ENCODE data around the gene TCP11L2.

DNA sequence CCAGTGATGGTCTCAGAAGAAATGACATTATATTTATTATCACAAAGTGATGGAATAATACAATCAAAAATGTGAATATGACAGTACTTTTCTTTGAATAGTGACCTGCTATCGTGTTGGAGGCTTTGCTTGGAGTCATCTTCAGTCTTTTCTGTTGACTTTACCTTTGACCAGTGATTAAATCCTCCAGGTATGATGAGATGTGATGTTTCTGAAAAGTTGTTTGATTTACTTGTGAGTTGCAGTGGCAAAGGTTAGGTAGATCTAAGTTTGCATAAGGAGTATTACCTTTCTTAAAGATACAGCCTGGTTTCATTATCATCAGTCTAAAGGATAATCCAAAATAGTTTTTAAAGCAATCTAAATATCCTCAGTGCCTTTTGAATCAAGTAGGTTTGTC lies 4.6 kb downstream of the TCP11L2 start:
- TF ChIP-seq, protein P1, sequence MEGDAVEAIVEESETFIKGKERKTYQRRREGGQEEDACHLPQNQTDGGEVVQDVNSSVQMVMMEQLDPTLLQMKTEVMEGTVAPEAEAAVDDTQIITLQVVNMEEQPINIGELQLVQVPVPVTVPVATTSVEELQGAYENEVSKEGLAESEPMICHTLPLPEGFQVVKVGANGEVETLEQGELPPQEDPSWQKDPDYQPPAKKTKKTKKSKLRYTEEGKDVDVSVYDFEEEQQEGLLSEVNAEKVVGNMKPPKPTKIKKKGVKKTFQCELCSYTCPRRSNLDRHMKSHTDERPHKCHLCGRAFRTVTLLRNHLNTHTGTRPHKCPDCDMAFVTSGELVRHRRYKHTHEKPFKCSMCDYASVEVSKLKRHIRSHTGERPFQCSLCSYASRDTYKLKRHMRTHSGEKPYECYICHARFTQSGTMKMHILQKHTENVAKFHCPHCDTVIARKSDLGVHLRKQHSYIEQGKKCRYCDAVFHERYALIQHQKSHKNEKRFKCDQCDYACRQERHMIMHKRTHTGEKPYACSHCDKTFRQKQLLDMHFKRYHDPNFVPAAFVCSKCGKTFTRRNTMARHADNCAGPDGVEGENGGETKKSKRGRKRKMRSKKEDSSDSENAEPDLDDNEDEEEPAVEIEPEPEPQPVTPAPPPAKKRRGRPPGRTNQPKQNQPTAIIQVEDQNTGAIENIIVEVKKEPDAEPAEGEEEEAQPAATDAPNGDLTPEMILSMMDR (IDR thresholded peaks at IDR 0.05; ENCODE audit: low read depth, low read length), result no peak
- no peak for TF ChIP-seq EZH2phosphoT487 (IDR thresholded peaks at IDR 0.05; ENCODE audit: low read depth)
